Stomach (tissue), 9 donors: ENCODE measurements around the gene METTL5. TPM values are rescaled to one million over a fixed set of nuclear protein-coding genes. Genes with fewer than 3 reads are reported as not detected.
"Not testable (repeated sequence)": the region's sequence is repeated elsewhere in the genome, so short reads cannot be mapped to it uniquely, and the experiment has no call there.

Experiments
- DNase-seq, 2 donors: peaks; one replicate each; pipeline versions ENCODE4 v3.0.0 to v3.0.0-alpha.2; 2013 to 2019
- H3K27ac ChIP-seq, 5 donors: fragments of 200-600 bp in 4 of 5; sonication (generic) in 4 of 5; one replicate each; pipeline ENCODE4 v1.5.1; 2013 to 2019; ENCODE audit warnings: mild to moderate bottlenecking in 1 of 5, moderate library complexity in 1 of 5
- H3K27me3 ChIP-seq, 3 donors: fragments of 200-600 bp; sonication (generic); one replicate each; pipeline ENCODE4 v1.5.1; 2017 to 2019; ENCODE audit warnings: mixed run types in 1 of 3
- H3K36me3 ChIP-seq, 4 donors: fragments of 200-600 bp; sonication (generic); 1 replicate in 3 of 4; 2 replicates in 1 of 4; pipeline ENCODE4 v1.5.1; 2016 to 2019
- H3K4me1 ChIP-seq, 4 donors: fragments of 200-600 bp; sonication (generic); one replicate each; pipeline ENCODE4 v1.5.1; 2016 to 2019
- H3K4me3 ChIP-seq, 4 donors: fragments of 200-600 bp; sonication (generic) in 3 of 4; one replicate each; pipeline ENCODE4 v1.5.1; 2016 to 2019; ENCODE audit warnings: mild to moderate bottlenecking in 1 of 4
- H3K9me3 ChIP-seq, 4 donors: fragments of 200-600 bp; sonication (generic); one replicate each; pipeline ENCODE4 v1.5.1; 2016 to 2019
- EP300 ChIP-seq: sonication (generic); formaldehyde crosslinking; IDR thresholded peaks from one replicate; pipeline ENCODE4 v1.6.1; 2017; ENCODE audit warnings: antibody characterized with exemption
- POLR2A ChIP-seq, 4 donors: fragments of 450-650 bp; IDR thresholded peaks; one replicate each; pipeline ENCODE4 v1.6.1; 2016; ENCODE audit warnings: antibody characterized with exemption in 4 of 4, control low read depth in 2 of 4, mild to moderate bottlenecking in 1 of 4, moderate library complexity in 1 of 4
- POLR2AphosphoS5 ChIP-seq, 3 donors: sonication (generic); formaldehyde crosslinking; IDR thresholded peaks; one replicate each; pipeline ENCODE4 v1.6.1; 2016; ENCODE audit warnings: antibody characterized with exemption in 3 of 3
- WGBS, 5 donors: extraction: QIAGEN DNeasy Blood & Tissue Kit in 3 of 5; methylation state at CpG; one replicate each; pipeline versions ENCODE4 v1.1.5 to v1.1.7; 2013 to 2018; 5-methylcytosine and 5-hydroxymethylcytosine counted together
- intact Hi-C: fragments of 100-400 bp; cut with DNase I; formaldehyde crosslinking; loops from one replicate; pipeline ENCODE4 v1.15.1; 2023; ENCODE audit warnings: low total_unique reads
- polyA plus RNA-seq, 3 donors: library from polyadenylated mRNA; stranded (reverse); fragments of 200-250 nt; gene quantifications; one replicate each; pipeline ENCODE4 v1.2.3, GENCODE V29; 2013
- total RNA-seq, 5 donors: library from RNA; depleted of rRNA; stranded (reverse); fragments of >200 nt; gene quantifications; one replicate each; pipeline versions ENCODE4 v1.1.0 to v1.2.3, GENCODE V29; 2014 to 2016
- TF ChIP-seq, protein P1 (sequence below), 7 experiments: fragments of 450-650 bp in 4 of 7; fragments of 200-600 bp in 3 of 7; sonication (generic) in 3 of 7; IDR thresholded peaks; one replicate each; pipeline ENCODE4 v1.5.1; 2016 to 2019; ENCODE audit warnings: antibody characterized with exemption in 7 of 7, control low read depth in 2 of 7, mild to moderate bottlenecking in 1 of 7
- donor health status: healthy with polysubstance abuse.
- donor health status: Bipolar disorder and iron deficiency.
- donor health status: healthy.

The METTL5 gene
- total and polyA plus RNA-seq, 8 donors, result 1.4 to 87.2 (median 43.0) TPM

DNA sequence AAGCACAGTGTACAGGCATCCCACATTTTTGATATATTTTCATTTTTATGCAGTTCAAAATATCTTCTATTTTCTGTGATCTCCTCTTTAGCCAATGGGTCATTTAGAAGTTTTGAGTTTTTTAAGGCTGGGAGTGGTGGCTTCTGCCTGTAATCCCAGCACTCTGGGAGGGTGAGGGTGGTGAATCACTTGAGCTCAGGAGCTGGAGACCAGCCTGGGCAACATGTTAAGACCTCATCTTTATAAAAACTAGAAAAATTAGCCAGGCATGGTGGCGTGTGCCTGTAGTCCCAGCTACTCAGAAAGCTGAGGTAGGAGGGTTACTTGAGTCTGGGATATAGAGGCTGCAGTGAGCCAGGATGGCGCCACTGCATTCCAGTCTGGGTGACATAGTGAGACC, 20.3 kb upstream of the METTL5 start:
- no peak for DNase-seq
- 93 to 98% (median 96%) methylated on average over 2 of the region's 2 CpGs for whole genome bisulfite sequencing, 5 donors
- Histone ChIP-seq H3K4me1 (peaks cover 0 to 55% (median 28%) of the 10 kb centered on the region in 4 donors), H3K27ac (no peak overlapping the region), H3K36me3 (peaks cover 0 to 18% (median 12%) of the 10 kb centered on the region in 4 donors), H3K4me3 (no peak overlapping the region), H3K27me3 (no peaks in the 10 kb centered on the region), H3K9me3 (peaks cover 0 to 4% (median 0%) of the 10 kb centered on the region in 4 donors)
- no peak for TF ChIP-seq POLR2A (IDR thresholded peaks at IDR 0.05)
- TF ChIP-seq EP300, result no peak
- TF ChIP-seq POLR2AphosphoS5 (IDR thresholded peaks at IDR 0.05), result no peak
- TF ChIP-seq, protein P1, sequence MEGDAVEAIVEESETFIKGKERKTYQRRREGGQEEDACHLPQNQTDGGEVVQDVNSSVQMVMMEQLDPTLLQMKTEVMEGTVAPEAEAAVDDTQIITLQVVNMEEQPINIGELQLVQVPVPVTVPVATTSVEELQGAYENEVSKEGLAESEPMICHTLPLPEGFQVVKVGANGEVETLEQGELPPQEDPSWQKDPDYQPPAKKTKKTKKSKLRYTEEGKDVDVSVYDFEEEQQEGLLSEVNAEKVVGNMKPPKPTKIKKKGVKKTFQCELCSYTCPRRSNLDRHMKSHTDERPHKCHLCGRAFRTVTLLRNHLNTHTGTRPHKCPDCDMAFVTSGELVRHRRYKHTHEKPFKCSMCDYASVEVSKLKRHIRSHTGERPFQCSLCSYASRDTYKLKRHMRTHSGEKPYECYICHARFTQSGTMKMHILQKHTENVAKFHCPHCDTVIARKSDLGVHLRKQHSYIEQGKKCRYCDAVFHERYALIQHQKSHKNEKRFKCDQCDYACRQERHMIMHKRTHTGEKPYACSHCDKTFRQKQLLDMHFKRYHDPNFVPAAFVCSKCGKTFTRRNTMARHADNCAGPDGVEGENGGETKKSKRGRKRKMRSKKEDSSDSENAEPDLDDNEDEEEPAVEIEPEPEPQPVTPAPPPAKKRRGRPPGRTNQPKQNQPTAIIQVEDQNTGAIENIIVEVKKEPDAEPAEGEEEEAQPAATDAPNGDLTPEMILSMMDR (IDR thresholded peaks at IDR 0.05), result no peak
- intact Hi-C loops, result no loop called here

DNA sequence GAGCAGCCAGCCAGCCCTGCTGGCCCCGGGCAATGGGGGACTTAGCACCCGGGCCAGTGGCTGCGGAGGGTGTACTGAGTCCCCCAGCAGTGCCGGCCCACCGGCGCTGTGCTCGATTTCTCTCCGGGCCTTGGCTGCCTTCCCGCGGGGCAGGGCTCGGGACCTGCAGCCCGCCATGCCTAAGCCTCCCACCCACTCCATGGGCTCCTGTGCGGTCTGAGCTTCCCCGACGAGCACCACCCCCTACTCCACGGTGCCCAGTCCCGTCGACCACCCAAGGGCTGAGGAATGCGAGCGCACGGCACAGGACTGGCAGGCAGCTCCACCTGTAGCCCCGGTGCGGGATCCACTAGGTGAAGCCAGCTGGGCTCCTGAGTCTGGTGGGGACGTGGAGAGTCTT, 16.9 kb upstream of the METTL5 start:
- Histone ChIP-seq H3K4me1 (peaks cover 0 to 54% (median 29%) of the 10 kb centered on the region in 4 donors), H3K36me3 (peaks cover 0 to 13% (median 11%) of the 10 kb centered on the region in 4 donors)
- intact Hi-C loops, H3K4me3 ChIP-seq, H3K9me3 ChIP-seq, H3K27ac ChIP-seq, H3K27me3 ChIP-seq, DNase-seq: not testable (repeated sequence)
- WGBS, 5 donors, result 95 to 100% (median 97%) methylated on average over 9 to 19 of the region's 24 CpGs; no CpG with 5 or more reads in 1 of the 5 donors

DNA sequence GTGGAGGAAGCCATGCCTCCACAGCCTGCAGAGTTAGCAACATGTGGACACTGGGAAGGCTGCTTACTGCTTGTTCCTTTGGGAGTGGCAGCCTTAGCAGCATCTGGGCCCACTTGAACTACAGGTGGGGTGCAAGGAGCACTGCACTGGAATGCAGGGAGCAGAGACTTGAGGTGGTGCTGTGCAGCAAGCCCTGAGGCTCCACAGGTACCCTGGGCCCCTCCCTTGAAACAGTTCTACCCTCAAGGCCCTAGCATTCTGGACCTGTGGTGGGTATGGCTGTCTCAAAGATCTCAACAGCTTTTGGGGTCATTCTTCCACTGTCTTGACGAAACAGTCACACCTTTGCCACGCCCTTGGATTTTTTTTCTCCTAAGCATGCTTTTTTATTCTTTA, 16.0 kb upstream of the METTL5 start:
- no peaks in the 10 kb centered on the region for H3K9me3 ChIP-seq
- DNase-seq, result no peak
- intact Hi-C loops, result no loop called here
- TF ChIP-seq POLR2A (IDR thresholded peaks at IDR 0.05), result no peak
- no peak for TF ChIP-seq POLR2AphosphoS5 (IDR thresholded peaks at IDR 0.05)
- TF ChIP-seq, protein P1 (IDR thresholded peaks at IDR 0.05), result no peak
- no peak for TF ChIP-seq EP300
- peaks cover 0 to 13% (median 11%) of the 10 kb centered on the region in 4 donors for H3K36me3 ChIP-seq
- no peak overlapping the region for H3K27ac ChIP-seq
- peaks cover 0 to 51% (median 28%) of the 10 kb centered on the region in 4 donors for H3K4me1 ChIP-seq
- no peaks in the 10 kb centered on the region for H3K27me3 ChIP-seq
- 90 to 93% (median 92%) methylated on average over 2 of the region's 2 CpGs for WGBS, 5 donors
- H3K4me3 ChIP-seq, result no peak overlapping the region

DNA sequence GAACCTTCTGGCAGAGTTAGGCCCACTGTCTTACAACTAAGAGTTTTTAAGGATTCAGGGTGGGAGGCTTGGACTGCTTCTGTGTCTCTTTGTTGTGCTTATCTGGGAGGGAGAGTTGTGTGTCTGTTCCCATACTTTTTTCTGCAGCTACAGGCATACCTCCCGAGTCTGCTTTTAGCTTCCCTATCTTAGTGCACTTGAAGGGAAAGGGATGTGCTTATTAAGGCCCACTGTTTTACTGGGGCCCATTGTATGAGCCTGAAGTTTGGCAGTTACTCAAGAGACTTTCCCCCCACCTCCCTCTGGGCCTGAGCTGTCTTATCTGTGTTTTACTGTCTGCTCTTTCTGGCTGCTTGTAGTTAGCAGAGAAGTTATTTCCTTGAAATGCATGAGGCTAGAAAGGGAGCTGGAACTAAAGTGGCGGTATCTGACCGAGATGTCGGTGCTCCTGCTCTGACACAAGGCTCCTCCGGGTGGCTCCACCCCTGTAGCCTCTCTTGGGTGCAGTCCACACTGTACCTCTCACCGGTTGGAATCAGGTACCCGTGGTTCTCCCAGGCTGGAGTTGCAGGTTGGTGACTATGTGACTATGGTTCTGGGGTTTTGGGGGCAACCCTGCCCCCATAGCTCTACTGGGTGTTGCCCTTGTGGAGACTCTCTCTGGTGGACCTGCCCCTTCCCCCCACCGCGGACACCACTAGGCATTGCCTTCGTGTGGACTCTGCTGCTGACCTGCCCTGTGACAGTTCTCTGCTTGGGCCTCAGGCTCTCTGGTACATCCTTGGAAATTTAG, 15.4 kb upstream of the METTL5 start:
- DNase-seq, result peak in 1 of 2 donors; percentile 23
- Histone ChIP-seq H3K9me3 (no peaks in the 10 kb centered on the region), H3K27me3 (no peaks in the 10 kb centered on the region), H3K4me1 (peaks cover 0 to 54% (median 28%) of the 10 kb centered on the region in 4 donors), H3K36me3 (peaks cover 0 to 13% (median 11%) of the 10 kb centered on the region in 4 donors), H3K4me3 (no peak overlapping the region), H3K27ac (no peak overlapping the region)
- 78 to 90% (median 80%) methylated on average over 9 to 10 of the region's 10 CpGs for WGBS, 5 donors
- intact Hi-C loops, result no loop called here
- TF ChIP-seq, protein P1 (IDR thresholded peaks at IDR 0.05), result no peak
- no peak for TF ChIP-seq POLR2AphosphoS5 (IDR thresholded peaks at IDR 0.05)
